HG03521 (cell line): Measurements from ENCODE around the gene MRPS9.

ENCODE experiments used
- ATAC-seq: cut with Tn5 transposase; IDR thresholded peaks from one replicate; pipeline ENCODE4 v1.9.1; 2021; ENCODE audit warnings: mild to moderate bottlenecking, moderate library complexity; ENCODE audit not compliant: unreplicated experiment

Gene MRPS9

DNA sequence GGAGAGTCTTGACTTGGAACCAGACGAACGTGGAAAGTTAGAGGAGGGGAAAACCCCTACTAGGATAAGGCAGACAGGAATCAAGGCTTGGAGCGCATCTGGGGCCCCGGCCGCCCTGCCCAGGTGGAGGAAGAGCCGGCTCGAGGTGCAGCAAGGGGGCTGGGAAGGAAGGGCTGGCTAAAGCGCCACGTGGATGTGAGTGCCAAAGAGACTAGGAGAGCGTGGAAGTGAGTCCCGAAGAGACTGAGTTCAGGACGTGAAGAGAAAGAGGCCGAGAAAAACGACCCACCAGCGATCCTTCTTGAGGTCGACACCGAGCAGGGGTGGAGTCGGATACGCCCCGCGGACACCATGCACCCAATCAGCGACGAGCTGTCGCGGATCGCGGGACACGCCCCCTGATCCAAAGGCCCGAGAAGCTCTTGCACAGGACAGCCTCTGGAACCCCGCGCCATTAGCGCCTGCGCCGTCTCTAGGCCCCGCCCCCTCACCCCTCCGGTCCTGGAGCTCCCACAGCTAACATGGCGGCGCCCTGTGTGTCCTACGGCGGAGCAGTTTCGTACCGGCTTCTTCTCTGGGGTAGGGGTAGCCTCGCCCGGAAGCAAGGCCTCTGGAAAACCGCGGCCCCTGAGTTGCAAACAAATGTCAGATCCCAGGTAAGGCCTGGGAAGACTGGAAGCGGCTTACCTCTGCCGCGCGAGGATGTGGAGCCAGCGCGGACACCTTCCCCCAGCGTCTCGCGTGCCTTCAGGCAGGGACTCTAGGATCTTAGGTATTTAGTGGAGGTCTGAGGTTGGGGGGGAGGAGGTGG is at the start of gene MRPS9:
Gene MRPS9, plus strand, starts transcription at position 498 of the 811 bp plus-strand sequence. Its CDS starts 24 bp downstream, at position 522.
- ATAC-seq: peak; percentile 99

DNA sequence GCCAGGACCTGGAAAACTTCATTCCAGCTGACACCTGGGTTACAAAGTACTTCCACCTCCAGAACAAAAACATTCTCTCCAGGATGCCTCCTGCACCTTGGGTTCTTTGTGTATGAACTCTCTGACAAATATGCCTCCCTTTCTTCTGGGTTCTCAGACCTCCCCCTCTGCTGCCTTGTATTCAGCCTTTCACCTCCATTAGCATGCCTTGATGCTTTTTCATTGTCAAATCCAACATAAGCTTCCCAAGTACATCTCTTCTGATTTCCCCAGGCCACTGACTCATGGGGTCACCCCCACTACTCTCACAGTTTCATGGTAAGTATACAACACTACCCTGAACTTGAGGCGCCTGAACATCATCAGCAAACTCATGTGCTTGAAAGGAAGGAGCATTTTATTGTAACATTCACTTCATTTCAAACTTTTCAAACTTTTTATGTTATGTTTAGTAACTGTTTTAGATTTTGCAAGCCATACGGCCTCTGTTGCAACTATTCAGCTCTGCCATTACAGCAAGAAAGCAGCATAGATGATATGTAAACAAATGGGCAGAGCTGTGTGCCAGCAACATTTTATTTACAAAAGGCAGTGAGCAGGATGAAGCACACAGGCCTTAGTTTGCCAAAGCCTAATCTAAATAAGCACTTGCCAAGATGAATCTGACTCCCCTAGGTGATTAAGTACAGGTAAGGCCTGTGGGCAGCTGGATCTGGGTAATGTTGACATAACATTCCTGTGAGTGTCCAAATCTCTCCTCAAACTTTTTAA is 32.5 kb upstream of the MRPS9 start:
- ATAC-seq: no peak

DNA sequence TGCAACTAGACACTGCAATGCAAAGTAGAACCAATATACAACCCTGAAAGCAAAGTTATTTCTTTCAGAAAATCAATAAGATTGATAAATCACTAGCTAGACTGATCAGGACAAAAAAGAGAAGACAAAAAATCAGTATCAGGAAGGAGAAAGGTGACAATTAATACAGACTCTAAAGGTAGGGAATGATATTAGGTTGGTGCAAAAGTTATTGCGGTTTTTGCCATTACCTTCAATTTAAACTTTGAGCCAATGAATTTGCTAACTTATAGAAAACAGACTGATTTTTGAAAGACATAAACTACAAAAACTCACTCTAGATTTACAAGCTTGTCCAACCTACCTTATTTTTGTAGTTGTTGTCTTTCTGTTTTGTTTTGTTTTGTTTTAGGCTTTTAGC is 30.5 kb upstream of the MRPS9 start:
- no peak for ATAC-seq

DNA sequence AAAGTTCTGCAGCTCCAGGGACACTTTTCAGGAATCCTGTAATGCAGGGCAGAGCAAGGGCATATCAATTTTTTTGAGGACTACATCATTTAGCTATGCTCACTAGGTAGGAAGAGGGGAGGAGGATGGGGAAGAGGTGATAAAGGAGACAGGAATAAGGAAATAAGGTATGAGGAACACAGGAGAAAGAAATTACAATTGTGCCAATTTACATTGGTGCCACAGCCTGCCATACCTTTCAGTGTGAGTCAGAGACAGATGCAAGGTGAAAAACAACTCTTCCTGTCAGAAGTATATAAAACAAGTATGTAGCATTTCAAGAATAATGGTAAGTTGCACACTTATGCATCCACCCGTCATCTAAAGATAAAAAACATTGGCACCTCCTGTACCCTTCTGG is 5.4 kb upstream of the MRPS9 start:
- no peak for ATAC-seq

DNA sequence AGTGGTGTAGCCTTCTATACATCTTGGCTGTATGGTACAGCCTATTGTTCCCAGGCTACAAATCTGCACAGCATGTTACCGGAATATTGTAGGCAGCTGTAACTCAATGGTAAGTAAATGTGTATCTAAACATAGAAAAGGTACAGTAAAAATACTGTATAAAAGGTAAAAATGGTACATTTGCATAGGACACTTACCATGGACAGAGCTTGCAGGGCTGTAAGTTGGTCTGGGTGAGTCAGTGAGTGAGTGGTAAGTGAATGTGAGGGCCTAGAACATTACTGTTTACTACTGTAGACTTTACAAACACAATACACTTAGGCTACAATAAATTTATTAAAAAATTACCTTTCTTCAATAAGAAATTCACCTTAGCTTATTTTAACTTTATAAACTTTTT is 3.7 kb upstream of the MRPS9 start:
- no peak for ATAC-seq

DNA sequence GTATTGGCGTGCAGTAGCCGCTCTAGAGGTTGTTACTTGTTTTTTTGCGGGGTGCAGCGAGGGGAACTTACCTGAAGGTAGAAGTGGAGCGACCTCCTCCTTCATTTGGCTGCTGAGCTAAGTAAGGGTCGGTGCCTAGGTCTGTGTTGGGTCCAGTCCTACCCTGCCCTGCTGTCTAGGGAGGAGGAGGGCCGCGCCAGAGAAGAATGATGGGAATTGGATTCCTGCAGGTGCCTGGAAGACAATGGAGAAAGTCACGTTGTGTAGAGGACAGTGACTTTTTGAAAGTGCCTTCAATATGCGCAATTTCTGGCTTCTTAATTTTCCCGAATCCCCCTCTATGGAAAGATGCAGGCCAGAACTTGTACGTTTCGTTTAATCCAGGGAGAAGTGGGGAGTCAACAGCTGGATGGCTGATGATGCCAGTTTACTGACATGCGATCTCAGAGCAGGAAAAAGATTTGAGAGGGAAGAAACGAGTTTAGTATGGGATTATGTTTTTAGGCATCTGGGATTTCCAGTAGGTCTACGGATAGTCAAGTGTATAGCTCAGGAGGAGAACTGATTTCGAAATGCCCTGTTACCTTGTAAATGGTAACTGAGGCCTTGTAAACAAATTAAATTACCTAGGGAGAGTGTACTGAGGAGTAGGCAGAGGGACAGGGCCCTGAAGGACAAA is 653 bp downstream of the MRPS9 start:
- no peak for ATAC-seq

DNA sequence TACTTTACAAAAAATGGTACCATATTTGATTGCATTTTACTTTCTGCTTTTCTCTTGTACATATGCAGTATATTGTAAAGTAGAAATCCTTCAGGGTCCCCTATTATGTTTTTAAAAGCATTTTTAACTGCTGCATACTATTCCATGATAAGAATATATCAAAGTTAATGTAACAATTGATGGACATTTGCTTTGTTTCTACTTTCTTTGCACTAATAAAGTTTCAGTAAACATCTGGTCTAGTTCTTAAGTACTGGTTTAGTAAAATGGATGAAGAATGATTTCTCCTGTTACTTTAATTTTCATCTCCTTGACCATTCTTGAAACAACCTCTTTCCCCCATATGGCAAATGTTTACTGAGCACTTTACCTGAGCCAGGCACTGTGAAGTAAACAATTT is 1.7 kb downstream of the MRPS9 start:
- ATAC-seq: no peak

DNA sequence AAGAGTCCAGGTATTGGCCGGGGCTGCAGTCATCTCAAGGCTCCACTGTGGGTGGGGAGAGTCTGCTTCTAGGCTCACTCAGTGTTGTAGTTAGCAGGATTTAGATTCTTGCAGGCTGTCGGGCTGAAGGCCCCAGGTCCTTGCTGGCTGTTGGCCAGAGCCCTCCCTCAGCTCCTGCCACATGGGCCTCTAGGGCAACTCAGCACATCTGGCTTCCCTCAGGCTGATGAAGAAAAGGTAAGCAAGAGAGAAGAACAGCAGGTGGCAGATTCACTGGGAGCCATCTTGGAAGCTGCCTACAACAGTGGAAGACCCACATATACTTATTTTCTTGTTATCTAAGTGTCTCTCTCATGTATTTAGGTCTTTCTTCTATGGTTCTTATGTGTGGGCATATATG is 4.3 kb downstream of the MRPS9 start:
- ATAC-seq: no peak

DNA sequence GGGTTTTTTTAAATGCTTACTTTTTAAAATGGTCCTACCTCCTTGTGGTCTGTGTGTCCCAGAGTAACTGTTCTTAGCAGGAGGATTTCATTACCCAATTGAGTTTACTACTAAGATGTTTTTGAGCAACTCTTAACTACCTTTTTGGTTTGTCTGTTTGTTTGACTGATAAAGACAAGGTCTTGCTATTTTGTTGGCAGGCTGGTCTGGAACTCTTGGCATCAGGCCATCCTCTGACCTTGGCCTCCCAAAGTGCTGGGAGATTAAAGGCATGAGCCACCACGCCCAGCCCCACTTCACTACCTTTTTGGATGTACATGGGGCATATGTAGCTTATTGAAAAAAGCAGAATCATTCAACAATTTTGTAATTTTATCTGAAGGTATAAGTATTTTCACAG is 14.9 kb downstream of the MRPS9 start:
- no peak for ATAC-seq

DNA sequence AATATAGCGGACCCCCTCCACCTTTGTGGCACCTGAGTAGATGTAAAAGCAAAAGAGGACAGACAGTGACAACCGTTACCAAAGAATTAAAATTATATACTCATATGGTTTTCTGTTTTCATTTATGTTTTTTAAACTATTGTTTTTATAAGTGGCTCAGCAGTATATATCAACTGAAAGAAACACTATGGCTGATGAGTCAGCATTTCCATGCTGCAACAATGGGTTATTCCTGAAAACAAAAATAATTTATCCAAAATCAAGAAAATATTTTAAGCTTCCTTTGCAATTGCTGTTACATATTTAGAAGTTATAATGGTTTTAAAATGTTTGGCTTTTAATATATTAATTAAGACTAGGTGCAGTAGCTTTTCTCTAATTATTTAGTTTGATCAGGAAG is 17.7 kb downstream of the MRPS9 start:
- no peak for ATAC-seq

DNA sequence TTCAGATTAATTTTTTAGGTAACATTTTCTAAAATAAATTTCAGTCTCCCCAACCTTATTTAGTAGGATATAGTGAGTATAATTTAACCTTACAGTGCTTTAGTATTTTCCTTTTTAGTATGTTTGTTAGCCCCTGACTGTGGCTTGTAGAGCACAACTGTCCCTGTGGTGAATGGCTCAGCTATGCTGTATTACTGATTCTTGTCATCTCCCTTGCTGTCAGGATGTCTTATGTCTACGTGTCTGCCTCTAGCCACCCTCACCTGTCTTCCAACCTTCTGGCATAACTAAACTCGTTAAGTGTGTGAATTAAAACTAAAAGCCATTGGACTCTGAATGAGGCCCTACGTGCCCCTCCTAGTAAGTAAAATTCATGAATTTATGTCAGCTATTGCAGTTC is 18.4 kb downstream of the MRPS9 start:
- ATAC-seq: no peak

DNA sequence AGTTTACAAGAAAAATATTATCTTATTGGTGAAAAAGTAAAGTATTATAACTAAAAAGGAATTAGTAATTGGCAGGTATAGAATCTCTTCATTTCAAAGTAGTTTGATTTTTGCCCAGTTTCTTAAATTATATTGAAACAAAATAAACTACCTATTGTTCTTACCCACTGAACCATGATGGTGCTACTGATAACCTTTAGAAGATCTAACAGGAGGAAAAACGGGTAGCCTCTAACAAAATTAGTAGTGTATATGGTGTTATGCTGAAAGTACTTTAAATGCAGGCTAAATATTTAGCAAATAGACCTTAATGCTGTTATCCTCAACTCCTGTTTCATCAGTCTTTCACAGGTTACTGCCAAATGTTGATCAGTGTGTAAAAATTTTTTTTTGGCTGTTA is 19.1 kb downstream of the MRPS9 start:
- ATAC-seq: no peak

DNA sequence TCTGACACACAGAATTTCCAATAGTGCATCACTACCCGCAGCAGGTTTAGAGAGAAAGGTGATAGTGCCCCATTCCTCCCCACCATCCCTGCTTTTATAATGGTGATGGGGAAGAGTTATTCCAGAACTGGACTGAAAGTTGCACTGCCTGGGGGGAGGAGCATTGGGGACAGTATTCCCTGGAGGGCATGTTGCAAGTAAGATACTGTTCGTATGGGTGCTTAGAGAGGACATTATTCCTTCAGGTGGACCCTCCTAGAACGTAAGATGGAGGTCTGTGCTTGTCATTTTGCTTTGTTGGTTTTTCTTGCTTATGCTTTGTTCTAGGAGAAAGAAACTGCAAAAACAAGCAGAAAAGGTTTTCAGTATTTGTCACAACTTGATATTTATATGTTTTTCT is 23.7 kb downstream of the MRPS9 start:
- ATAC-seq: no peak

DNA sequence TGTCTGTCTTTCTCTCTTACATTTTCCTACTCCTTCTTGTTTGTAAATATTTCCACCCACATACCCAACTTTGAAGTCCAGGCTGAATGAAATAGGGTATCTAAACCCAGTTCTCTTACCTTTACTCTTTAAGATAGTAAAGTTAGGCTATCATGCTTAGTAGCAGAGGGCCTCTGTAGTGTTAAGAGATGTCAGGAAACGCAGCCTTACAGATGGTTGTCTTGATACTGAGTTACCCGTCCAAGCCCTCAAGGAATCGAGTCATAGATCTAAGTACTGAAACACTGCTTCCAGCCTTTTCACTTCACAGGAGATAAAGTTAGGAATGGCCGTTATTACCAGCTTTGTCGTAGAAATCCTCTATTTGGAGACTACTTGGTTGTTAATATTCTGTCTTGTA is 24.3 kb downstream of the MRPS9 start:
- ATAC-seq: no peak

DNA sequence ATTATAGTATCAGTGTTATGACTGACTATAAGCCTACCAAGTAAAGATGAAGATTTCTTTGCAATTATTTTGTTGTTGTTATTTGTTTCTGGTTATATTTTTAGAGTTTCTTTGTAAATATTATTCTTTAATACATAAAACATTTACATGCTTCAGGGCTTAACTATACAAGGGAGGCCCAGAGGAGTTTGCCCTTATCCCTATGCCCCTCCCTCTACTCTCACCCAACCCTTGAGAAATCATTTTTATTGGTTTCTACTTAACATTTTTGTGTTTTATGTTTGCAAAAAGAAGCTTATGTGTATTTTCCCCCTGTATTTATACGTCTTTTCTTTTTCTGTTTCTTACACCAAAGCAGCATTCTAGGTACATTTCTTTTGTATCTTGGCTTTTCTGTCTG is 30.5 kb downstream of the MRPS9 start:
- no peak for ATAC-seq

DNA sequence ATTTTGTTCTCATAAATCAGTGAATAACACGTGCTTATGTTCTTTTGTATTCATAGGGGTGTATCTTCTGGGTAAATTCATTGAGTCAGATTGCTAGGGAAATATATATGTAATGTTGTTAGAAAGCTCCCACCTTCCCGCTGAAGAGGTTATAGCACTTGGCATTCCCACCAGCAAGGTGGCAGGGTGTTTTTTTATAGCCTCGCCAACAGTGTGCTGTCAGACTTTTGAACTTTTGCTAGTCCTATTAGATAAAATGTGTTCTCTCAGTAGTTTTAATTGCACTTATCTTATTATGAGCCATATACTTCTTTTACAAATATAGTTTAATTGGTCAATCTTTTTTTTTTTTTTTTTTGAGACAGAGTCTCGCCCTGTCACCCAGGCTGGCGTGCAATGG is 31.0 kb downstream of the MRPS9 start:
- no peak for ATAC-seq

DNA sequence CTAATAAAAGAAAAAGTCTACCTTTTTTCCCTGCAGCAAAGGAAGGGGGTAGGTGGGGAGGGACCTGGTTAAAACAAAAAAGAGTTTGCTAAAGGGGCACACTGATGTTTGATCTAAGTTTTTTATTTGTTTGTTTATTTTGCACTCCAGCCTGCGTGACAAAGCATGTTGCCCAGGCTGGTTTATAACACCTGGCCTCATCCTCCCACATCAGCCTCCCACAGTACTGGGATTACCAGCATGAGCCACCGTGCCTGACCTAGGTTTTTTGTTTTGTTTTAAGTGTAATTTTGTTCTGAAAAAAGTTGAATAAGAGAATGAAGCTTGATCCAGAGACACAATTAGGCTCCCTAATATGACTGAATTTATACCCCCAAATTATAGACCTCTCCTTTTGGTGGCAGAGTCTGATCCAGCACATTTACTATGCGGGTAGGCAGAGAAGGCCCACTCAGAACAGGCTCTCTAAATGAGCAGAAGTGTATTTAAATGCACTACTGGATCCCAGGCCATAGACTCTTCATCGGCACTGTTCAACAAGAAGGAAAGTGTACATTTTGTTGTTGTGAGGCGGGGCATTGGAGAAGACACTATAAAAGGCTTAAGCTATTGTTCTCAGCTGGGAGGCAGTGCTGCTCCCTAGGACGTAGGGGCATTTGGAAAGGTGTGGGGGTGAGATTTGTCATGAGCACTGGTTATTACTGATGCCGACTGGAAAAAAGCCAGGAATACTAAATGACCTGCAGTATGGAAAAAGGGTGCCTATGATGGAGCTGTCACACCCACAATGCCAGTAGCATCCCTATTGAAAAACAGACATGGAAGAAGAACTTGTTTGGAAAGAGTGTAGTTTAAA is 32.4 kb downstream of the MRPS9 start:
- no peak for ATAC-seq

DNA sequence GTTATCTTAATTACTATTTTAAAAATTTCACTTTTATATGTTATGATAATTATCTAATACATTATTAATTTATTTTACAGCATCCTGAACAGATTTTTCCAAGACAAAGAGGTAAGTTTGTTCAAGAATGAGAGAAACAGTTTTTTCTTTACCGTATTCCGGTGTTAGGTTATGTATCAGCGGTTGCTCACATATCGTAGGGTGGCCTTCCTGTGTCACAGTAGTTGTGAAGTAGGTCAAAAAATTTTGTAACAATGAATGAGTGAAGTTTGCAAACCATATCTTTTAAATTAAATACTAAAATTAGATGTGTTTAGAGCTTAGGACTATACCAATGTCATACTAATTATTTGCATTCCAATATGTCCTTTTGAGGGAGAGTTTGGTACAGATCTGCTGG is 33.5 kb downstream of the MRPS9 start:
- no peak for ATAC-seq

DNA sequence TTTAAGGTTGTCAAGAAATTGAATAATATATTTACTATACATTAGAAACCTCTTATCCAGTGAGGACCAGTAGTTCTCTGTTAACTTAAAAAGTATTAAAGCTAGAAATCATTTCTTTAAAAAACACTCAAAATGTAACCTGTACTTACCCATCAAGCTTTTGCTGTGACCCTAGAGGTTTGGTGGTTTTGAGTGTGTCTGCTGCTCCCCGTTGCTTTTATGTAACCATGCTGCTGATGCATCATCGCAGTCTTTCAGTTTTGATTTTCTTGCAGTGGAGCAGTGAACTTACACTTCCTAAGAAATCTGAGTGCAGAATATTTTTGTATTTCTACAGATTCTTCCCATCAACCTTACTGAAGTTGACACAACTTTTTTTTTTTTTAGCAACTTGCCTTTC is 34.2 kb downstream of the MRPS9 start:
- ATAC-seq: peak; percentile 71

DNA sequence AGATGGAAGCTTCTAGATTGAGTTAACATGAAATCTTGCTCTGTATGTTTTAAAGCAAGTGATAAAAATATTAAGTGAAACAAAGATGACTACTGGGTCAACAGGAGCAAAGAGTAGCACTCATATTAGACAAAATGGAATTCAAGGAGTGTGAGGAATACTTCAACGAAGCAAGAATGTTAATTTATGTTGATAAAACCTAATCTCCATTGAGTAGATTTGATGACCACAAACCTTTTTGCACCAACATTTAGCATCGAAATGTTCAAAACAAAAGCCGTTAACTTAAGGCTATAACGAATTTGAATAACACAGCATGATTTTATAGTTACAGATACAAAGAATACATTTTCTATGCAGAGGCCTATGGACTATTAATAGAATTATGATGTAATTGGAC is 35.7 kb downstream of the MRPS9 start:
- ATAC-seq: no peak

DNA sequence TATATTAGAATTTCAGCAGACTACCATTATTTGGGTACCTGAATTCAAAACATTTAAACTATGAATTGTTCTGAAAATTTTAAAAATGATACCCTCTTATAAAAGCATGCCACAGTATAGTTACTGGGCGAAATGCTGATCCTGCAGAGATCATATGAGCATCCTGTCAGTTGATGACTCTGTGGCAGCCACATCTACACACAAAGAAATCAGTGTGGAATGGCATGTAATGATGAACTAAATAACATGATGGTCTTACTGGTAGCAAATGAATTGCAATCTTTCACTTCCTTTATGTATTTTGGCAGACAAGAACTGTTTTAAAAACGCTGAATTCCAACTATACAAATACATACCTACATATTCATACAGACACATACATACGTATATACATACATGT is 38.3 kb downstream of the MRPS9 start:
- no peak for ATAC-seq
